PC-9 (cell line): Measurements from ENCODE around the gene P2RX7. TPM values are rescaled to one million over a fixed set of nuclear protein-coding genes. Genes with fewer than 3 reads are reported as not detected.
A peak's percentile ranks its signal among the peaks of the same experiment; 100 is the strongest.

Source experiments
- BruUV-seq: library from RNA; stranded (reverse); fragments of 400-500 nt; replicated peaks from 2 replicates; lab custom pipeline; 2021; lab: Mats Ljungman, UMichigan
- CTCF ChIA-PET: fragments of 300-600 bp; sonication (Branson Sonifier 250); formaldehyde crosslinking; loops from one replicate; lab custom pipeline; 2022; ENCODE audit warnings: antibody characterized with exemption; lab: Charles Lee
- POLR2A ChIA-PET: fragments of 300-600 bp; sonication (Branson Sonifier 250); formaldehyde crosslinking; loops from one replicate; lab custom pipeline; 2022; ENCODE audit warnings: antibody characterized with exemption; ENCODE audit not compliant: unreplicated experiment; lab: Charles Lee
- DNase-seq, 2 experiments: peaks; one replicate each; pipeline versions ENCODE4 v3.0.0 to v3.0.0-alpha.2; 2015 to 2022; ENCODE audit warnings: mixed read lengths in 1 of 2
- H2AFZ ChIP-seq: fragments of 200-600 bp; sonication (generic); 2 replicates; pipeline ENCODE4 v1.8.1; 2017; ENCODE audit warnings: antibody characterized with exemption
- H3F3A ChIP-seq: fragments of 200-600 bp; sonication (generic); 2 replicates; pipeline ENCODE4 v1.8.1; 2017; ENCODE audit warnings: antibody characterized with exemption, mild to moderate bottlenecking, low read depth; ENCODE audit not compliant: insufficient read depth
- H3K27ac ChIP-seq: fragments of 200-600 bp; sonication (generic); 2 replicates; pipeline ENCODE4 v1.6.1; 2016; ENCODE audit warnings: mixed run types
- H3K27me3 ChIP-seq: fragments of 200-600 bp; sonication (generic); 2 replicates; pipeline ENCODE4 v1.6.1; 2016; ENCODE audit warnings: low read depth, mixed run types; ENCODE audit not compliant: insufficient read depth
- H3K36me3 ChIP-seq: fragments of 200-600 bp; sonication (generic); 2 replicates; pipeline ENCODE4 v1.6.1; 2016; ENCODE audit warnings: low read depth, mixed run types
- H3K4me1 ChIP-seq: fragments of 200-600 bp; sonication (generic); replicated peaks from 2 replicates; pipeline ENCODE4 v1.6.1; 2016; ENCODE audit warnings: mixed run types; ENCODE audit not compliant: insufficient read depth
- H3K4me2 ChIP-seq: fragments of 200-600 bp; sonication (generic); 2 replicates; pipeline ENCODE4 v1.6.1; 2017; ENCODE audit warnings: mixed run types
- H3K4me3 ChIP-seq: fragments of 200-600 bp; sonication (generic); 2 replicates; pipeline ENCODE4 v1.6.1; 2016; ENCODE audit warnings: mixed run types
- H3K79me2 ChIP-seq: fragments of 200-600 bp; sonication (generic); 2 replicates; pipeline ENCODE4 v1.6.1; 2017; ENCODE audit warnings: low read depth, mixed run types
- H3K9me2 ChIP-seq: fragments of 200-600 bp; sonication (generic); 2 replicates; pipeline ENCODE4 v1.8.1; 2017; ENCODE audit warnings: mild to moderate bottlenecking; ENCODE audit not compliant: insufficient read depth
- H3K9me3 ChIP-seq: fragments of 200-600 bp; sonication (generic); 2 replicates; pipeline ENCODE4 v1.8.1; 2016; ENCODE audit warnings: low read depth; ENCODE audit not compliant: insufficient read depth
- H4K20me1 ChIP-seq: fragments of 200-600 bp; sonication (generic); 2 replicates; pipeline ENCODE4 v1.8.1; 2017; ENCODE audit not compliant: insufficient read depth
- EZH2 ChIP-seq: fragments of 200-600 bp; sonication (generic); IDR thresholded peaks from 2 replicates; pipeline ENCODE4 v1.8.0; 2017; ENCODE audit warnings: antibody characterized with exemption, low read depth
- intact Hi-C: fragments of 100-400 bp; cut with micrococcal nuclease; formaldehyde crosslinking; loops from one replicate; pipeline ENCODE4 v1.10.0; 2022; ENCODE audit not compliant: unreplicated experiment
- total RNA-seq: library from RNA; stranded (reverse); gene quantifications from 2 replicates; pipeline ENCODE4 v1.2.3, GENCODE V29; 2021
- TF ChIP-seq, protein P1 (sequence below): fragments of 200-600 bp; sonication (generic); conservative IDR thresholded peaks from 2 replicates; pipeline ENCODE4 v1.6.1; 2017; ENCODE audit warnings: mixed run types, antibody characterized with exemption, mild to moderate bottlenecking, moderate library complexity

Gene P2RX7
- total RNA-seq, 1 experiment from 2014 or later, result 3.2 TPM

DNA sequence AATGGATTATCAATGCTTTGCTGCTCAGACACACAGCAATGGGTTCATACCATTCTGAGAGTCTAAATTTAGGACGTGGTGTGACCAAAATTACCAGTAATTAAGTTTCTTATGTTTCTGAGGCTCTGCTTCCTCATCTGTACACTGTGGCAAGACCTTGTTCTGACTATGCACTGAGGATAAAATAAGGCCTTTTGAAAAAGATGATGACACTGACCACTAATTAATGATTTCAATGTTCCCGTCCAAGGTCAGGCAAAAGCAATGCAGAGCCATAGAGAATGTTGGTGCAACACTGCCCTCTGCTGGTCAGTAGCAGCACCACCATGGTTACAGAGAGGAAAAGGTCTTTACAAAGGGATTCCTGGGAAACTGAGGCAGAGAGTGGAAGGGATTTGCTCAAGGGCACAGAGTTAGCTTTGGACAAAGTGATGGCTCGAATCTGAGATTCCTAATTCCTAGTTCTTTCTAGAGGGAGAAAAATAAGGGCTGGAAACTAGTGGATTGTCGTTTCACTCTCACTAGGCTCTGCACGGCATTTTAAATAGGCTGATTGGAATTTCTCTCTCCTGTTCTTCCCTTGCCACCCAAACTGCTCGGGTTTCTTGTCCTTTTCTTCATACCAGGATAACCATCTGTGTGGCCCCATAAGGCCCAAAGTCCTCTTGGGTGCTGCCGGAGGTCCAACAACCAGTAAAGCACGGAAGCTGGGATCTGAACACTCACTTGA is 22.3 kb upstream of the P2RX7 start:
- peak; percentile 38 to 52 for DNase-seq
- Histone ChIP-seq H3K79me2 (no peaks in the 10 kb centered on the region), H3K9me2 (no peaks in the 10 kb centered on the region), H3K4me1 (peaks cover 7% of the 10 kb centered on the region), H3K27ac (no peak overlapping the region), H3K27me3 (no peaks in the 10 kb centered on the region), H3F3A (peaks cover 9% of the 10 kb centered on the region; the same call in 1 of the 2 replicates), H2AFZ (no peak overlapping the region), H3K36me3 (no peaks in the 10 kb centered on the region), H4K20me1 (no peaks in the 10 kb centered on the region), H3K9me3 (no peaks in the 10 kb centered on the region), H3K4me2 (no peak overlapping the region), H3K4me3 (no peak overlapping the region)
- CTCF ChIA-PET, result interaction anchor here (0.6 kb wide), 1 partner anchor 363 kb away, joined by 6 read pairs; no protein-coding TSS in a partner anchor
- POLR2A ChIA-PET, result no interaction called here
- no TSS peak for BruUV-seq
- intact Hi-C loops, result loop anchor here (2.0 to 5.0 kb wide), 3 partner anchors 50 to 528 kb away; partner anchors contain the start of gene POP5
- TF ChIP-seq, protein P1, sequence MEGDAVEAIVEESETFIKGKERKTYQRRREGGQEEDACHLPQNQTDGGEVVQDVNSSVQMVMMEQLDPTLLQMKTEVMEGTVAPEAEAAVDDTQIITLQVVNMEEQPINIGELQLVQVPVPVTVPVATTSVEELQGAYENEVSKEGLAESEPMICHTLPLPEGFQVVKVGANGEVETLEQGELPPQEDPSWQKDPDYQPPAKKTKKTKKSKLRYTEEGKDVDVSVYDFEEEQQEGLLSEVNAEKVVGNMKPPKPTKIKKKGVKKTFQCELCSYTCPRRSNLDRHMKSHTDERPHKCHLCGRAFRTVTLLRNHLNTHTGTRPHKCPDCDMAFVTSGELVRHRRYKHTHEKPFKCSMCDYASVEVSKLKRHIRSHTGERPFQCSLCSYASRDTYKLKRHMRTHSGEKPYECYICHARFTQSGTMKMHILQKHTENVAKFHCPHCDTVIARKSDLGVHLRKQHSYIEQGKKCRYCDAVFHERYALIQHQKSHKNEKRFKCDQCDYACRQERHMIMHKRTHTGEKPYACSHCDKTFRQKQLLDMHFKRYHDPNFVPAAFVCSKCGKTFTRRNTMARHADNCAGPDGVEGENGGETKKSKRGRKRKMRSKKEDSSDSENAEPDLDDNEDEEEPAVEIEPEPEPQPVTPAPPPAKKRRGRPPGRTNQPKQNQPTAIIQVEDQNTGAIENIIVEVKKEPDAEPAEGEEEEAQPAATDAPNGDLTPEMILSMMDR, result peak; percentile 97
- no peak for TF ChIP-seq EZH2

DNA sequence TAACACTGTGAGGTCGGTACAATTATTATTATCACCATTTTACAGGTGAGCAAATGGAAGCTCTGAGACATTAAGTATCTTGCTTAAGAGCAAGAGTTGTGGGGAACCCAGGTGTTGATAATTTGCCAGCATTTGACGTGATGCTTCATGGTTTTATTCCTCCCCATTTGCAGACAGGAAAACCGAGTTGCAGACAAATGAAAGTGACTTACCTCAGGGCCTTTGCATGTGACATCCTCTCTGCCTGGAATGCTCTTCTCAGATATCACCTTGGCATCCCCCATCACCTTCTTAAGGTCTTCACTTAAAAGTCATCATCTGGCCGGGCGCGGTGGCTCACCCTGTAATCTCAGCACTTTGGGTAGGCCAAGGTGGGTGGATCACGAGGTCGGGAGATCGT is 21.0 kb upstream of the P2RX7 start:
- H2AFZ ChIP-seq, result no peak overlapping the region
- TF ChIP-seq EZH2, result no peak
- TF ChIP-seq, protein P1, result no peak
- no peak for DNase-seq
- no TSS peak for BruUV-seq
- H3K27me3 ChIP-seq, result no peaks in the 10 kb centered on the region
- H3K9me3 ChIP-seq, result no peaks in the 10 kb centered on the region
- H3K27ac ChIP-seq, result no peak overlapping the region
- no peaks in the 10 kb centered on the region for H4K20me1 ChIP-seq
- peaks cover 9% of the 10 kb centered on the region; the same call in 1 of the 2 replicates for H3F3A ChIP-seq
- no peaks in the 10 kb centered on the region for H3K9me2 ChIP-seq
- POLR2A ChIA-PET, result no interaction called here
- H3K4me2 ChIP-seq, result no peak overlapping the region
- intact Hi-C loops, result loop anchor here (2.0 to 5.0 kb wide), 3 partner anchors 51 to 529 kb away; partner anchors contain the start of gene POP5
- peaks cover 7% of the 10 kb centered on the region for H3K4me1 ChIP-seq
- H3K4me3 ChIP-seq, result no peak overlapping the region
- CTCF ChIA-PET, result no interaction called here
- H3K36me3 ChIP-seq, result no peaks in the 10 kb centered on the region
- no peaks in the 10 kb centered on the region for H3K79me2 ChIP-seq

GRCh38 chr12:121112496-121112895 is 20.2 kb upstream of the P2RX7 start:
- POLR2A ChIA-PET, result no interaction called here
- no peak overlapping the region for H3K27ac ChIP-seq
- CTCF ChIA-PET, result no interaction called here
- H2AFZ ChIP-seq, result no peak overlapping the region
- TF ChIP-seq, protein P1, result no peak
- TF ChIP-seq EZH2, result no peak
- no peaks in the 10 kb centered on the region for H3K79me2 ChIP-seq
- H3K9me3 ChIP-seq, result no peaks in the 10 kb centered on the region
- no peaks in the 10 kb centered on the region for H3K27me3 ChIP-seq
- BruUV-seq, result no TSS peak
- peaks cover 9% of the 10 kb centered on the region; the same call in 1 of the 2 replicates for H3F3A ChIP-seq
- H3K4me2 ChIP-seq, result no peak overlapping the region
- peaks cover 7% of the 10 kb centered on the region for H3K4me1 ChIP-seq
- DNase-seq, result no peak
- no peaks in the 10 kb centered on the region for H4K20me1 ChIP-seq
- H3K9me2 ChIP-seq, result no peaks in the 10 kb centered on the region
- H3K4me3 ChIP-seq, result no peak overlapping the region
- intact Hi-C loops, result loop anchor here (5.0 kb wide), 2 partner anchors 120 to 530 kb away; partner anchors contain the start of gene POP5
- no peaks in the 10 kb centered on the region for H3K36me3 ChIP-seq
